Keratinocyte (primary cell): Measurements from ENCODE around the gene SNRPA1.

Experiments used
- EZH2 ChIP-seq: IDR thresholded peaks from one replicate; pipeline ENCODE4 v1.6.1; 2012; ENCODE audit warnings: inconsistent platforms, mild to moderate bottlenecking, low read length, moderate library complexity
- TF ChIP-seq, protein P1 (sequence below), 3 experiments: IDR thresholded peaks in 1 of 3; conservative IDR thresholded peaks in 1 of 3; optimal IDR thresholded peaks in 1 of 3; 2 replicates in 2 of 3; 3 replicates in 1 of 3; pipeline versions ENCODE3 to v1.5.1; 2011; ENCODE audit warnings: low read length in 3 of 3, mild to moderate bottlenecking in 3 of 3, moderate library complexity in 2 of 3, control low read depth in 1 of 3, inconsistent platforms in 1 of 3; ENCODE audit not compliant: insufficient read depth in 2 of 3; ENCODE audit errors: extremely low read depth in 1 of 3

DNA sequence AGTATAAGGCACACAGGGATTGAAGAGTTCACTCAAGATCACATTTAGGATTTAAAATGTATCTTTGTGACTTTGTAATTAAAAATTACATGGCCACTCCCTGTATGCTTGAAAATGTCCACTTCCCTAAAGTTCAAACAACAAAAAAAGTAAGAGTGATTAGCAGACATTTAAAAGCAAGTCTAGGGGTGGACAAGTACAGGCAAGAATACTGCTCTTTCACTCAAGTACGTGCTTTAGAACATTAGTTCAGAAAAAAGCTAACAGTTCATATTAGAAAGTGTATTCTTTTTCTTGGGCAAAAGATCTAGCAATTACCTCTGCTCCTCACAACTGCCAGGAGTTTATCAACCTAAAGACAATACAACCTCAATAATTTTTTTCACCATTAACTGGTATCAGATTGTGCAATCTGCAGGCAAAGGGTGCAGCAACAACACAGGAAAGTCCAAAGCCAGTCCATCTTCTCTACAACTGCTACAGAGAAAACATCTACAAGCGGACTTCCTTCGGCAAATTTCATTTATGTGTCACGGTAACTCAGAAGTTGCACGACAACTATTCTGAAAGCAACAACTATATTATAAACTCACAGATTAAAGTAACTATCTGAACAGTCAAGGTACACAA is 61.3 kb downstream of the SNRPA1 start:
- no peak for TF ChIP-seq EZH2
- TF ChIP-seq, protein P1, sequence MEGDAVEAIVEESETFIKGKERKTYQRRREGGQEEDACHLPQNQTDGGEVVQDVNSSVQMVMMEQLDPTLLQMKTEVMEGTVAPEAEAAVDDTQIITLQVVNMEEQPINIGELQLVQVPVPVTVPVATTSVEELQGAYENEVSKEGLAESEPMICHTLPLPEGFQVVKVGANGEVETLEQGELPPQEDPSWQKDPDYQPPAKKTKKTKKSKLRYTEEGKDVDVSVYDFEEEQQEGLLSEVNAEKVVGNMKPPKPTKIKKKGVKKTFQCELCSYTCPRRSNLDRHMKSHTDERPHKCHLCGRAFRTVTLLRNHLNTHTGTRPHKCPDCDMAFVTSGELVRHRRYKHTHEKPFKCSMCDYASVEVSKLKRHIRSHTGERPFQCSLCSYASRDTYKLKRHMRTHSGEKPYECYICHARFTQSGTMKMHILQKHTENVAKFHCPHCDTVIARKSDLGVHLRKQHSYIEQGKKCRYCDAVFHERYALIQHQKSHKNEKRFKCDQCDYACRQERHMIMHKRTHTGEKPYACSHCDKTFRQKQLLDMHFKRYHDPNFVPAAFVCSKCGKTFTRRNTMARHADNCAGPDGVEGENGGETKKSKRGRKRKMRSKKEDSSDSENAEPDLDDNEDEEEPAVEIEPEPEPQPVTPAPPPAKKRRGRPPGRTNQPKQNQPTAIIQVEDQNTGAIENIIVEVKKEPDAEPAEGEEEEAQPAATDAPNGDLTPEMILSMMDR (optimal IDR thresholded peaks at IDR 0.05 in 1 of 3, IDR thresholded peaks at IDR 0.05 in 1 of 3, conservative IDR thresholded peaks at IDR 0.05 in 1 of 3; ENCODE audit: extremely low read depth in 1 of 3, insufficient read depth in 2 of 3, low read length in 3 of 3) = no peak
